ENCODE results near the gene TFAP2E. TPM values are rescaled to one million over a fixed set of nuclear protein-coding genes. Genes with fewer than 3 reads are reported as not detected.

Gene TFAP2E
- total and polyA plus RNA-seq, 2 experiments from 2014 or later, result 0.81 TPM; not detected in 1

GRCh38 chr1:35574125-35574654, 1.1 kb downstream of the TFAP2E start:
- Histone ChIP-seq H3K27ac (no peak overlapping the region), H3K4me2 (peak overlapping the region; percentile 97), H3K36me3 (replicated peaks; ENCODE audit: insufficient read depth, low read depth) (no peaks in the 10 kb centered on the region), H2AFZ (no peak overlapping the region), H3K4me1 (ENCODE audit: insufficient read depth) (peaks cover 24% of the 10 kb centered on the region), H3K9me3 (ENCODE audit: low read depth) (no peaks in the 10 kb centered on the region), H3K4me3 (no peak overlapping the region), H4K20me1 (ENCODE audit: insufficient read depth, poor library complexity, severe bottlenecking) (no peaks in the 10 kb centered on the region), H3K27me3 (peaks cover 78% of the 10 kb centered on the region), H3K9me2 (replicated peaks; ENCODE audit: insufficient read depth) (no peaks in the 10 kb centered on the region), H3K79me2 (no peaks in the 10 kb centered on the region)
- TF ChIP-seq CTCF (IDR thresholded peaks at IDR 0.05; ENCODE audit: poor library complexity), result no peak
- TF ChIP-seq EZH2 (IDR thresholded peaks at IDR 0.05; ENCODE audit: borderline replicate concordance), result peak; percentile 56
- no peak for TF ChIP-seq EZH2phosphoT487 (IDR thresholded peaks at IDR 0.05; ENCODE audit: low read depth, severe bottlenecking, unreplicated experiment)
- WGBS (ENCODE audit: low lambda C conversion rate, missing lambda C conversion rate), result 30% methylated on average over 46 of the region's 48 CpGs
- no peak for DNase-seq (ENCODE audit: low spot score)

- no peaks in the 10 kb centered on the region for H3K36me3 ChIP-seq (replicated peaks; ENCODE audit: insufficient read depth, low read depth)
- H4K20me1 ChIP-seq (ENCODE audit: insufficient read depth, poor library complexity, severe bottlenecking), result no peaks in the 10 kb centered on the region
- H3K4me2 ChIP-seq, result peak overlapping the region; percentile 11
- peaks cover 24% of the 10 kb centered on the region for H3K4me1 ChIP-seq (ENCODE audit: insufficient read depth)
- H2AFZ ChIP-seq, result no peak overlapping the region
- H3K9me2 ChIP-seq (replicated peaks; ENCODE audit: insufficient read depth), result no peaks in the 10 kb centered on the region
- no peak overlapping the region for H3K4me3 ChIP-seq
- H3K79me2 ChIP-seq, result no peaks in the 10 kb centered on the region
- H3K27me3 ChIP-seq, result peaks cover 78% of the 10 kb centered on the region
- H3K9me3 ChIP-seq (ENCODE audit: low read depth), result no peaks in the 10 kb centered on the region
- TF ChIP-seq EZH2 (IDR thresholded peaks at IDR 0.05; ENCODE audit: borderline replicate concordance) (peak; percentile 17), CTCF (IDR thresholded peaks at IDR 0.05; ENCODE audit: poor library complexity) (no peak)
- H3K27ac ChIP-seq, result no peak overlapping the region
- 54% methylated on average over 29 of the region's 30 CpGs for WGBS (ENCODE audit: low lambda C conversion rate, missing lambda C conversion rate)
- DNase-seq (ENCODE audit: low spot score), result no peak
Observed at GRCh38 chr1:35574655-35575415, 1.7 kb downstream of the TFAP2E start.

- no peak for DNase-seq (ENCODE audit: low spot score)
- Histone ChIP-seq H4K20me1 (ENCODE audit: insufficient read depth, poor library complexity, severe bottlenecking) (no peaks in the 10 kb centered on the region), H3K4me2 (peak overlapping the region; percentile 11), H3K36me3 (replicated peaks; ENCODE audit: insufficient read depth, low read depth) (no peaks in the 10 kb centered on the region), H3K27me3 (peaks cover 74% of the 10 kb centered on the region), H3K4me3 (no peak overlapping the region), H2AFZ (no peak overlapping the region), H3K27ac (no peak overlapping the region), H3K9me3 (ENCODE audit: low read depth) (no peaks in the 10 kb centered on the region), H3K9me2 (replicated peaks; ENCODE audit: insufficient read depth) (no peaks in the 10 kb centered on the region), H3K4me1 (ENCODE audit: insufficient read depth) (peaks cover 24% of the 10 kb centered on the region), H3K79me2 (no peaks in the 10 kb centered on the region)
- TF ChIP-seq EZH2phosphoT487 (IDR thresholded peaks at IDR 0.05; ENCODE audit: low read depth, severe bottlenecking, unreplicated experiment), result no peak
- TF ChIP-seq CTCF (IDR thresholded peaks at IDR 0.05; ENCODE audit: poor library complexity), result no peak
- TF ChIP-seq EZH2 (IDR thresholded peaks at IDR 0.05; ENCODE audit: borderline replicate concordance), result no peak
- 64% methylated on average over 5 of the region's 5 CpGs for WGBS (ENCODE audit: low lambda C conversion rate, missing lambda C conversion rate)
Observed at GRCh38 chr1:35575416-35575958, 2.4 kb downstream of the TFAP2E start.
